MM.1S (cell line): ENCODE measurements around the gene CNTD1.

Source experiments
- CTCF ChIP-seq: fragments of 300-600 bp; sonication (generic); IDR thresholded peaks from 2 replicates; pipeline ENCODE4 v1.5.1; 2016; ENCODE audit warnings: antibody characterized with exemption, low read length, mixed read lengths
- EZH2 ChIP-seq: fragments of 300-600 bp; sonication (generic); optimal IDR thresholded peaks from 2 replicates; pipeline ENCODE3; 2017; ENCODE audit warnings: low read depth, mild to moderate bottlenecking, antibody characterized with exemption, low read length, mixed read lengths

DNA sequence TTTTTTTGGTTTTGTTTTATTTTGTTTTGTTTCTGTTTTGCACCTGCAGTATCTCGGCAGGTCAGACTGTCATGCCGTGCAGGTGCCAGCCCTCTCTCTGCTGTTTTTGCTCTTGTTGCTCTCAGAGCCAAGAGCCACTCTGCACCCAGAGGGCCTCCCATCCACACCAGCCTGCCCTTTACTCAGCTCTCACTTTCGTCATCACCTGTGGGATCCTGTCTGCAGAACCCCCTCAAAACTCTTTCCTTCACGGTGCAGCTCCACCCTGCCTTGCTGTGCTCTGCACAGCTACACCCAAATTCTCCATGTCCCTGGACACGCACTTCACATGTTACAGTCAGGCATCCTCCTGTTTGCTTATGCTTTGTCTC lies 54.9 kb downstream of the CNTD1 start:
- TF ChIP-seq CTCF: no peak
- TF ChIP-seq EZH2: no peak
